HL-60/S4 treated with phorbol 12-myristate 13-acetate at 8.2 ng/mL for 4 days and 3 days (cell line): ENCODE data around the gene KIAA0232.

ENCODE experiments used
- in situ Hi-C: fragments of 300-500 bp; cut with MboI; formaldehyde crosslinking; loops from 2 replicates; pipeline ENCODE4 v1.15.0; 2022; ENCODE audit warnings: low sequenced_read_pairs

The KIAA0232 gene, protein sequence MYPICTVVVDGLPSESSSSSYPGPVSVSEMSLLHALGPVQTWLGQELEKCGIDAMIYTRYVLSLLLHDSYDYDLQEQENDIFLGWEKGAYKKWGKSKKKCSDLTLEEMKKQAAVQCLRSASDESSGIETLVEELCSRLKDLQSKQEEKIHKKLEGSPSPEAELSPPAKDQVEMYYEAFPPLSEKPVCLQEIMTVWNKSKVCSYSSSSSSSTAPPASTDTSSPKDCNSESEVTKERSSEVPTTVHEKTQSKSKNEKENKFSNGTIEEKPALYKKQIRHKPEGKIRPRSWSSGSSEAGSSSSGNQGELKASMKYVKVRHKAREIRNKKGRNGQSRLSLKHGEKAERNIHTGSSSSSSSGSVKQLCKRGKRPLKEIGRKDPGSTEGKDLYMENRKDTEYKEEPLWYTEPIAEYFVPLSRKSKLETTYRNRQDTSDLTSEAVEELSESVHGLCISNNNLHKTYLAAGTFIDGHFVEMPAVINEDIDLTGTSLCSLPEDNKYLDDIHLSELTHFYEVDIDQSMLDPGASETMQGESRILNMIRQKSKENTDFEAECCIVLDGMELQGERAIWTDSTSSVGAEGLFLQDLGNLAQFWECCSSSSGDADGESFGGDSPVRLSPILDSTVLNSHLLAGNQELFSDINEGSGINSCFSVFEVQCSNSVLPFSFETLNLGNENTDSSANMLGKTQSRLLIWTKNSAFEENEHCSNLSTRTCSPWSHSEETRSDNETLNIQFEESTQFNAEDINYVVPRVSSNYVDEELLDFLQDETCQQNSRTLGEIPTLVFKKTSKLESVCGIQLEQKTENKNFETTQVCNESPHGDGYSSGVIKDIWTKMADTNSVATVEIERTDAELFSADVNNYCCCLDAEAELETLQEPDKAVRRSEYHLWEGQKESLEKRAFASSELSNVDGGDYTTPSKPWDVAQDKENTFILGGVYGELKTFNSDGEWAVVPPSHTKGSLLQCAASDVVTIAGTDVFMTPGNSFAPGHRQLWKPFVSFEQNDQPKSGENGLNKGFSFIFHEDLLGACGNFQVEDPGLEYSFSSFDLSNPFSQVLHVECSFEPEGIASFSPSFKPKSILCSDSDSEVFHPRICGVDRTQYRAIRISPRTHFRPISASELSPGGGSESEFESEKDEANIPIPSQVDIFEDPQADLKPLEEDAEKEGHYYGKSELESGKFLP (N-terminal part only)

DNA sequence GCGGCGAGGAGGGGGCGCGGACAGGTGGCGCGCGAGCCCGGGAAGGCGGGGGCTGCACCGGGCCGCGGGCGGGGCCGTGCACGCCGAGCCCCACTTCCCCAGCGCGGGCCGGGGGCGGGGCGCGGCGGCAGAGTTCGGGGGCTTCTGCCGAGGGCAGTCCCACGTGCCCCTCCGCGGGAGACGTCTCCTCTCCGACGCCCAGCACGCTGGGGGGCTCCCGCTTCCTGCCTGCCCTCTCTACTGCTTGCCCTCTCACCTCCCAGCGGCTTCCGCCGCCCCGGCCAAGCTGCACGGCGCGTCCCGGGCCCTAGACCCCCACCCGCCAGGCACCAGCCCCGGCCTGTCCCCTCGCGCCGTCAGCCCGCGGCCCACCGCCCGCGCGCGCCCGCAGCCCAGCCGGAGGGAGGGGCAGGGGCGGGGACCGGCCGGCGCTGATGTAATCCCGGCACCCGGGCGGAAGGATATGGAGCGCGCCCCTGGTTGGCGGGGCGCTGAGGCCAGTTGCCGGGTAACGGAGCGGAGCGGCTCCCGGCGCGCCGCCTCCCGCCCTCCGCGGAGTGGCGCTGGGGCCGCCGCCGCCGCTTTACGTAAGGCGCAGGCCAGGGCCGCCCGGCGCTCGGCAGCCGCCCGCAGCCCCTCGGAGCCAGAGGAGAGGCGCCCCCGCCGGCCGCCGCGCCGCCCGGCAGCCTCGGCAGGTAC lies at the start of gene KIAA0232:
Gene KIAA0232 (plus strand): TSS at position 581 of the 699 bp plus-strand sequence. CDS start 41,727 bp downstream, outside the sequence.
- in situ Hi-C loops: no loop called here

DNA sequence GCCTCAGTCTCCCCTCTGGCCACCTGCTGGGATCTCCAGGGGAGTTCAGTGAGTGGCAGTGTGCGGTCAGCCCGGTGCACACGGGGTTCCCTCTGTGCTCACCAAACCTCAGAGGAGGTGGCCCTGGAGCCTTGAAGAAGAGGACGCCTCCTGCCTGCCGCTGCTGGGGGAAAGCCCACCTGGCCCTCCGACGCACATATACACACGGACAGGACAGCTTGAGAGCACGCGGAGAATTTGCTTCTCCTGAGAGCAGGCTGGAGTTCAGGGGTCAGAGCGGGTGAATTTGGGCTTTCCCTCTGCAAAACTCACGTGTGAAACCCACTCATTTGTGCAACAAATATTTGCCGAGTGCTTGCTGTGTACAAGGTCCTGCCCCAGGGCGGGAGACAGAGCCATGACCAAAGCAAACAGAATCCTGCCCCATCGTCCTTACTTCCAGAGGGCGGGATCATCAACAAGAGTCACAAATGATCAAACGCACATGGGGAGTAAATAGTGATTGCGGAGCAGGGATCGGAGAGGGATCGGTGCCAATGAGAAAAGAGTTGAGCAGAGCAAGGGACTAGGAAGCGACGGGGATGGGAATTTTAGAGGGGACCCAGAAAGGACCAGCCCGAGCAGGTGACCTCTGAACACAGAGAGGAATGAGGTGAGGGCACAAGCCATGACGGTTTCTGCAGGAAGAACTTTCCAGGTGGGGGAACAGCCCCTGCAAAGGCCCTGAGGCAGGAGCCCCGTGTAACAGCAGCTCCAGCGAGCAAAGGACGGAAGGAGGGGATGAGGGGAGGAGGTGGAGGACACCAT lies 49.0 kb upstream of the KIAA0232 start:
- in situ Hi-C loops: no loop called here

DNA sequence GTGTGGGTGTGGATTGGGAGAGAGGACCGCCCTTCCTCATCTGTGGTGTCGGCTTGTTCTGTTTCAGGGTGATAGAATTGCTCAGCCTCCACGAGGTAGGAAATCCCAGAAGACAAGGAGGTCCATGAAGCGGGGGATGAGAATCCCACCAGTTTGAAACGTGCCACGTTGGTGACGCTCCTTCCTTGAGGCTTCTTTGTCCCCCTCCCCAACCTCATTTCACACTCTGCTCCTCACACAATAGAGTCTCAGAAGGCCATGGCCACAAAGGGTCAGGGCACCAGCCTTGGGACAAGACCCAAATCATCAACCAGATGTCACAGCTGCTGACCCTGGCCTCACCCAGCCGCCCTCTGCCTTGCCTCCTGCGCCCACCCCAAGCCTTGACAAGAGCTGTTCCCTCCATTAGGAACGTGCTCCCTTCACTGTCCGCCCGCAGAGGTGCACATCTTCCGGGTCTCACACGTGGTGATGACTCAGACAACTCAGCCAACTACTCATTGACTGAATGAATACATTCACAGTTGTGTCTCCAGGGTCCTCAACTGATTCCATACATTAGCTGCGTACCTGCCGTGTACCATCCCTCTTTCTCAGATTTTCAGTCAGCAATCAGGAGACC lies 48.3 kb upstream of the KIAA0232 start:
- in situ Hi-C loops: no loop called here

DNA sequence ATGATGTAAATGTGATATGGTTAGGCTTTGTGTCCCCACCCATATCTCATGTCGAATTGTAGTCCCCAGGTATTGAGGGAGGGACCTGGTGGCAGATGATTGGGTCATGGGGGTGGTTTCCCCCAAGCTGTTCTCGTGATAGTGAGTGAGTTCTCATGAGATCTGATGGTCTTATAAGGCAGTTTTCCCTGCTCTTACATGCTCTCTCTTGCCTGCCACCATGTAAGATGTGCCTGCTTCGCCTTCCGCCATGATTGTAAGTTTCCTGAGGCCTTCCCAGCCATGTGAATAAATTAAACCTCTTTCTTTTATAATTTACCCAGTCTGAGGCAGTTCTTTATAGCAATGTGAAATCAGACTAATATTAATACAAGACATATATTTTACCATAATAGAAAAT lies 42.6 kb upstream of the KIAA0232 start:
- in situ Hi-C loops: no loop called here

DNA sequence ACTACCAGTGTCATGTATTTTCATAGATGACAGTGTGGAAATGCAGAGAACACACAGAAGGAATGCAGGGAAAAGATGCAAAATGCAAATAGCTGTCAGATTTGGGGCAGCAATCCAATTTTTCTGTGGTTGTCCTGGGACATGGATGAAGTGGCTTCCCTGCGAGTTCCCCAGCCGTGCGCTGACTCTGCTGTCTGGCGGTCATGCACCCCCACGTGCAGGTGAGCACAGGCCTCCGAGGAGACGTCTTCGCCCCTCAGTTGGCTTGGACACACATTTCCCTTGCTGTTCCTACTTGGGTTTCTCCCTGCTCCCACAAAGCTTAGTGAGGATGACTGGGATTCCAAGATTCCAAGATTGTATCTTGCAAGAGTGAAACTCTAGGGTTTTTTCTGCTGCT lies 42.2 kb upstream of the KIAA0232 start:
- in situ Hi-C loops: no loop called here

DNA sequence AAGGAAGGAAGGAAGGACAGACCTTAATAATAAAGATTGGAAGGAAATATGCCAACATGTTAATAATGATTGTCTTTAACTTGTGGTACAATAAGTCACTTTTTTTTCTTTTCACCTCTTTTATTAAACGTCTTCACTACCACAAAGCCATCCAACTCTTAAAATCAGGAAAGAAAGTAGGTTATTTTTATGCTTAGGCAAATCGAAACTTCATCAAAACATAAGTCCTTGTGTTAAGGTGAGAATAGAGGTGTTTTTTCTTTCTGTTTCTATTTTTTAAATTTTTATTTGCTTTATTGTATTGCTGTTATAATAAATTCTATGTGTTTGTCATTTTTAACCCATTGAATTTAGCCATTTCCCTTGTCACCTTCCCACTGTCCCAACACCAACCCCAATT lies 40.0 kb upstream of the KIAA0232 start:
- in situ Hi-C loops: no loop called here

DNA sequence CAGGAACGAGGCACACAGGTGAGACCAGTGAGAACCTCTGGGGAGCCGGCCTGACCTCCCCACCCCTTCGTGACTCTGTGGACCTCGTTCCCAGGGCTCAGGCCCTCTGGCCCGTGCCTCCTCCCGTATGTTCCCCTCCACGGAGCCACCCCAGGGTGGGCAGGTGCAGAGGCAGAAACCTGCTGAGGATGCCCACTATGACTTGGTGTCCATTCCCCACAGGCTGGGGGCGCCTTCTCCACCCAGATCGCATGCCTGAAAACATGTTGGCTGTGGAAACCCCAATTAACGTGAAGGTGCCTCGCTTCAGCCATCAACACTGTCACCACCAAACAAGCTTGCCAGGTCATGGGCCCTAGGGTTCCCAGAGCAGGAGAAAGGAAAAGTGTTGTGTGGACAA lies 39.5 kb upstream of the KIAA0232 start:
- in situ Hi-C loops: no loop called here

DNA sequence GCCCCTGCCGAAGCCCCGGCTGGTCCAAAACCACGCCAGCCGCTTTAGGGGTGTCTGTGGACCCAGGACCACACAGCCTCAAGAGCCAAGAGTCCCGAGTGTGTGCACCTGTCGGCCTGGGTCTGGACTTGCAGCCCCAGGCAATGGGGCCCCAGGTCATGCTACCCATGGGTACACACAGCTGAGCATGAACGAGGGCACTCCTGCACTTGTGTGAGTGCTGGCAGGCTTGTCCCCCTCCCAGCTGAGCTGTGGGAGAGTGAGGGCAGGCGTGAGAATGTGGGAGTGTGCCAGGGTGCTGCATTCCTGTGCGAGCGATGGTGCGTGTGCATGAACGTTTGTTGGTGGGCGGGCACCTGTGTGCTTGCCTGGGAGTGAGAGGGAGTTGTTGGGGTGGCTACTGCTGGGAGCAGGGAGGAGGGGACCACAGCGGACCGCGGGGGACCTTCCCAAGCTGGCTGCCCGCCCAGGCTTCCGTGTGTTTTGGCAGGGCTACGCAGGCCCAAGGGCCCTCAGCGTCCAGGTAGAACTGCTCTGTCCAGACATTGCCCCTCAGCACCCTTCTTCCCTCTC lies 35.7 kb upstream of the KIAA0232 start:
- in situ Hi-C loops: no loop called here

DNA sequence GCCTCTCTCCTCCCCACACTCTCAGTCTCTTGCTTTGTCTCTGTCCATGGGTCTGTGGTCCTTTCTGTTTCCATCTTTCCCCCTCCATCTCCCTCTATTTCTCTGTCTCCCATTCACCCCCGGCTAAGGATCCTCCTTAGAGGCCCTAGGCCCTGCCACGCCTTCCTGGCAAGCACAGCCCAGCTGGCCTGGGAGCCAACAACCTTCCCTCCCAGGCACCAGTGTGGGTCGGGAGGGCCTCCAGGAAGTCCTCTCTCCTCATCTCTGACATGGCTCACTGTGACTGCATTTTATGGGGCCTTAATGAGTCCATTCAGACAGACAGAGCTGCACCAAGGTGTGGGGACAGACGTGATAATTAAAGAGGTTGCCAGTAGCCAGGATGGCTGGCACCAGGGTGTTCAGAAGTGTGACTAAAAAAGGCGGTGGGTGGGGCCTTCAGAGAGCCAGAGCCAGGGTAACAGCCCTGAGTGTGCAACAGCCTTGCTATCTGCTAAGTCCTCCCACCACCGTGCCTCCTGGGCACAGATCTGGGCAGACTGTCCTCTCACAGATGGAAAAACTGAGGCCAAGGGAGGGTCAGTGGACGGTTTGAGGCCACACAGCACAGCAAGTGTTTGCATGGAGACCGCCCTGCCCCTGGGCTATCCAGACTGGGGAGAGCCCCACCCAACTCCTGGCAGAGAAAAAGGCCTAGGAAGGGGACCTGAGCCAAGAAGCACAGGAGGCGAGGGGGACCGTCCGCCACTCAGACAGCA lies 35.1 kb upstream of the KIAA0232 start:
- in situ Hi-C loops: no loop called here

DNA sequence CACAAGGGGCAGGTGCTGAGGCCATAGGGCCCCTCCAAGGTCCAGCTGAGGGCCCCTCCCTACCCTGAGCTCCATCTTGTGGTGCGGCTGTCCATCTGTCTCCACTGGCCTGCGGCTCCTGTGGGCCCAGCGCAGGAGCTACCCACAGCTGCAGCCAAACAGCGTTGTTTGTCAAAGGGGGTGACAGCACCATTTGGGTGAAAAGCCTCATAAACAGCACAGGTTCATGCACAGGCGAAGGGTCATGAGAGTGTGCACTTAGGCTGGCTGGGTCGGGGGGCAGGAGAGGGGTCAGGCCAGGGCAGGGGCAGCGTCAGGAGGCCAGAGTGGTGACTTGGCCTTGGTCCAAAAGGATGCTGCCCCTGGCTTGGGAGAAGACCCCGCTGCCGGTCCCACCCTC lies 34.2 kb upstream of the KIAA0232 start:
- in situ Hi-C loops: no loop called here

DNA sequence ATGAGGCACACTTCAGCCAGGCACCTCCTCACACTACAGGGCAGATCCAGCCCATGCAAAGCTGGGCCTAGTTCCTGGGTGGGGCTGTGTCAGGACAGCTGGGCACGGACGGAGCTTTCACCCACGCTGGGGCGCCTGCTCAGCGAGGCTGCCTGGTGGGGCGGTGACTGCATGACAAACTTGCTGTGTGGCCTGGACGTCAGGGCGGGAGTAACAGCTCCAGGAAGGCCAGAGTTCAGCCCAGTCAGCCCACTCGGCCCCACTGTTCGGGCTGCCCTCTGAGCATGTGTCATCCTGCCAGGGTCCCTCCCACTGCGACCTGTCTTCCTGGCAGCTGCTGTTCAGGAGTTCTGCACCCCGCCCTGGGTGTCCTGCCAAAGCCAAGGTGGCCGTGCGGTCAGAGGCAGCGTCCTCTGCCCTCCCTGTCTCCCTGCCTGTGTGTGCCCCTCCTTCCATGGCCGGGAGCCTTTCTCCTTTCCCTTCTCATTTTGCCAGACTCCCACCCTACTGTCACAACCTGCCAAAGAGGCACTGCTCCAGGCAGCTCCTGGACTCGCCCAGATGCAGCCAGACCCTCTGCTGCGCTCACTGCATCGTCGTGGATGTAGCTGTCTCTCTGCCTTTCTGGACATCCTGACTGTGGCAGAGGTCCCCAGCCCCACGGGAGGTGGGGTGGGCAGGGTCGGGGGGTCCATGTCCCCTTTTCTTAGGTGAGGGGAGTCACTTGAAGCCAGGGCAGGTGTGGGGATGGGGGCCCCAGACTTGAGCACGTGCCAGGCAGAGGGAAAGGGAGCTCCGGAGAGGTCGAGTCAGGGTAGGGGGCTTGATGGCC lies 33.0 kb upstream of the KIAA0232 start:
- in situ Hi-C loops: no loop called here

DNA sequence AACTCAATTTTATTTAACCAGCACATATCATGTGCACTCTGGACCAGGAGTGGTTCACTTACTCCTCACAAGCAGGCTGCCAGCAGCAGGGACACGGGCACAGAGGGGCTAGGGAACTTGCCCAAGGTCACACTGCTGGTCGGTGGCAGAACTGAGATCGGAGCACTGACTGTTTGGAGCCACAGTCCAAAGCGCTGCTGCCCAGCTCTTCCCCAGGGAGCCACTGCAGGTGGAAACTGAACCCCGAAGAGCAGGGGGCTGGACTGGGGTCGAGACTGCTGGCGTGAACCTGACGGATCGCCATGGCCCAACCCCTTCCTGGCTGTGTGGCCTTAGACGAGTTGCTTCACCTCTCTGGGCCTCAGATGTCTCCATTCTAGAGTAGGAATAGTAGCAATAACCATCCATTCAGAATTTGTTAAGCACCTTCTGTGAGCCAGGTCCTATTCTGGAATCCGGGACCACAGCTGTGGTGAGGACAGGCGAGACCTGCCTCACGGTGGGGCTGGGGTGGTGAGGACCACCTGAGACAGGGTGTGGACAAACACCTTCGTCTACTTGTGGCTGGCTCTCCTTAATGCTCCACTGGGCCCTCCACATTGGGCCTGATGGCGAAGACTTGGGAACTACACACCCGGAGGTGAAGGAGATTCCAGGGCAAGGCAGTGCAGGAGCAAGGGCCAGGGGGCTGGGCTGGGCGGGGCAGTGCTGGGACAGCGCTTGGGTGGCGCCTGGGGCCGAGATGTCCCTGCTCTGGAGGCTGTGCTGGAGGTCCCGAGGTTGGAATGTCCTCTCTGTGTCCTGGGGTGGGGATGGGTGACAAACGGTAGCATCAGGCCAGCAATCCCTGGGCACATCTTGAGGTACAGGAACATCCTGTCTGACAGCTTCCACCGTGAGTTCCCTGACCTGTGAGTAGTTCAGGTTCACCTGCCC lies 32.0 kb upstream of the KIAA0232 start:
- in situ Hi-C loops: no loop called here

DNA sequence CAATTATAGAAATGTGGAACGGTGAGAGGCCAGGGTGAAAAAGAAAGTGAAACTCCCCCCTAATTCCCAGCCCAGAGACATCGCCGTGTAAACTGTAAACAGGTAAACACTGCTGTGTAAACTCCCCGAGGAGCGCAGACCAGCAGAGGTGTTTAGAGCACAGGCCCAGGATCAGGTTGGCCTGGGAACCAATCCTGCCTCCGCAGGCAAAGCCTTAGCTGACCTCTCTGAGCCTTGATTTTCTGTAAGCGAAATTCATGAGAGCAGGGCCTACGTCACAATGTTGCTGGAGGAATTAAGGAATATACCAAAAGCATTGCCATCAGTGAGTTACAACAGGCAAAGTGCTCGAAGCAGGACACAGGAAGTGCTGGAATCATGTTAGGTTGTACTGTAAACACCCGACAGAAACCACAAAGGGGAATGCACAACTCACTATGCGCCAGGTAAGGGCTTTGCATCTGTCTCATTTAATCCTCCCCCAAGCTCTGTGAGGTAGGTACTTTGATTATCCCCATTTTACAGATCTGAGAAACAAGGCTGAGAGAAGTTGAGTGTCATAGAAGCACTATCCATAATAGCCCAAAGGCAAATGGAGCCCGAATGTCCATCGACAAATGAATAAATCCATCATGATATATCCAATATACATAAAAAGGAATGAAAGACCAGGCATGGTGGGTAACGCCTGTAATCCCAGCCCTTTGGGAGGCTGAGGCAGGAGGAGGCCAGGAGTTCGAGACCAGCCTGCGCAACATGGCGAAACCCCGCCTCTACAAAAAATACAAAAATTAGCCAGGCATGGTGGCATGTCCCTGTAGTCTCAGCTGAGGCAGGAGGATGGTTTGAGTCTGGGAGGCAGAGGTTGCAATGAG lies 30.7 kb upstream of the KIAA0232 start:
- in situ Hi-C loops: no loop called here

DNA sequence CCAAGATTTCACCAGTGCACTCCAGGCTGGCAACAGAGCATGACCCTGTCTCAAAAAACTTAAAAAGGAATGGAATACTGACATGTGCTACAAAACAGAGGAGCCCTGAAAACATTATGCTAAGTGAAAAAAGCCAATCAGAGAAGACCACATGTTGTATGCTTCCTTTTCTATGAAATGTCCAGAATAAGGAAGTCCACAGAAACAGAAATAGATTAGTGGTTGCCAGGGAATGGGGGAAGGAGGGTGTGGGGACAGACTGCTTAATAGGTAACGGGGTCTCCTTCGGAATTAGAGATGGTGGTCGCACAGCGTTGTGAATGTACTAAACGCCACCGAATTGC lies 30.1 kb upstream of the KIAA0232 start:
- in situ Hi-C loops: no loop called here

DNA sequence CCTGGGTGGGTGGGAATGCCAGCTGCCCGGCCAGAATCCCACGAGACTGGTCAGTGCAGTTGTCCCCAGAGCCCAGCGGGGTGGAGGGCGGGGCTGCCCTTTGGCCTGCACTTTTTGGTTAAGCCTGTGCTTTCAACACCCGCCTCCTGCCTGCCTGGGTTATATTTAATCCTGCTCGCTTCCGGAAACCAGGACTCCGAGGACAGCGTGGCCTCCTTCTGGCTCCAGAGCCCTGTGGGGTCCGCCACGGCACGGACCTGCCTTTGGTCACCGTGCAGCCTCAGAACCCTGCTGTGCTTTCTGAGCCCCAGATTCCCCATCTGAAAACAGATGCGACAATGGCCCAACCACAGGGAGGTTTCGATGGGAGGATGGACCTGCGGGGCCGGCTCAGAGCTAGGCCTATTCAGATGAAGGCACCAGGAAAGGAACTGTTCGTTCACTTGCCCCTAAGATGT lies 29.4 kb upstream of the KIAA0232 start:
- in situ Hi-C loops: no loop called here

DNA sequence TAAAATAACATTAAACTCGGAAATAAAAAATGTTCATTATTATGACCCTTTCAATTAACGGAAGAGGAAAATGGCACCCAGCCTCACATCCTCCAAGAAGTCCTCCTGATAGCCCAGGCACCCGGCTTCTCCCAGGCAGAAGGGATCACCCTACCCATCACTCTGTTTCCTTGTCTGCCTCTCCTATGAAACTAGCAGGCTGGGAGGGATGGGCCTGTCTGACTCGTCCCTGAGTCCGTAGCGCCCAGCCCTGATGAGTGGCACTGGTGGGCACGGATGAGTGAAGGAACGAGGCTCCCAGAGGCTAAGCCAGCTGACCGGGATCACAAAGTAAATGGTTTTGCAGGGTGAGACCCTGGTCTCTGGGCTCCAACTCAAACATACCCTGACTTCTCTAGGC lies 28.6 kb upstream of the KIAA0232 start:
- in situ Hi-C loops: no loop called here
